Choroid plexus epithelial cell (primary cell): Measurements from ENCODE around the gene PPP1R13L.
"Not testable (repeated sequence)": the region's sequence is repeated elsewhere in the genome, so short reads cannot be mapped to it uniquely, and the experiment has no call there.

Experiments
- DNase-seq: peaks from one replicate; pipeline ENCODE4 v3.0.0-alpha.2; 2010; ENCODE audit warnings: low read depth
- H3K4me3 ChIP-seq: 2 replicates; pipeline ENCODE4 v1.5.1; 2011; ENCODE audit warnings: low read depth, mild to moderate bottlenecking, control low read depth, low read length, moderate library complexity
- CTCF ChIP-seq: conservative IDR thresholded peaks from 2 replicates; pipeline ENCODE4 v1.5.1; 2011; ENCODE audit warnings: low read depth, mild to moderate bottlenecking, control low read depth, inconsistent platforms, low read length, moderate library complexity

PPP1R13L gene

GRCh38 chr19:45409557-45409920 is 4.7 kb upstream of the PPP1R13L start:
- no peak for DNase-seq
- no peak for TF ChIP-seq CTCF
- H3K4me3 ChIP-seq = no peak overlapping the region

GRCh38 chr19:45408830-45409556 is 4.1 kb upstream of the PPP1R13L start:
- H3K4me3 ChIP-seq = no peak overlapping the region
- TF ChIP-seq CTCF = no peak
- DNase-seq = no peak

- DNase-seq = no peak
- no peak for TF ChIP-seq CTCF
- H3K4me3 ChIP-seq = no peak overlapping the region
Measured at GRCh38 chr19:45408121-45408520, 3.3 kb upstream of the PPP1R13L start.

GRCh38 chr19:45407585-45407984 is 2.7 kb upstream of the PPP1R13L start:
- not testable (repeated sequence) for DNase-seq, H3K4me3 ChIP-seq

- no peak for DNase-seq
- no peak for TF ChIP-seq CTCF
- peak overlapping the region; percentile 94 for H3K4me3 ChIP-seq
Measured at GRCh38 chr19:45407091-45407375, 2.2 kb upstream of the PPP1R13L start.

- TF ChIP-seq CTCF = no peak
- peak; percentile 88 for DNase-seq
- peak within 1 kb of the TSS; percentile 94 for H3K4me3 ChIP-seq
Measured at GRCh38 chr19:45406226-45407090, 1.6 kb upstream of the PPP1R13L start, which contains the start of gene POLR1G. POLR1G (plus strand) TSS chr19:45406644; CDS start chr19:45406697, 53 bp downstream.

- peak overlapping the region; percentile 94 for H3K4me3 ChIP-seq
- DNase-seq = peak; percentile 90
- no peak for TF ChIP-seq CTCF
Measured at GRCh38 chr19:45405435-45406225, 761 bp upstream of the PPP1R13L start.
